ENCODE results near the gene DLG2.

The DLG2 gene

DNA sequence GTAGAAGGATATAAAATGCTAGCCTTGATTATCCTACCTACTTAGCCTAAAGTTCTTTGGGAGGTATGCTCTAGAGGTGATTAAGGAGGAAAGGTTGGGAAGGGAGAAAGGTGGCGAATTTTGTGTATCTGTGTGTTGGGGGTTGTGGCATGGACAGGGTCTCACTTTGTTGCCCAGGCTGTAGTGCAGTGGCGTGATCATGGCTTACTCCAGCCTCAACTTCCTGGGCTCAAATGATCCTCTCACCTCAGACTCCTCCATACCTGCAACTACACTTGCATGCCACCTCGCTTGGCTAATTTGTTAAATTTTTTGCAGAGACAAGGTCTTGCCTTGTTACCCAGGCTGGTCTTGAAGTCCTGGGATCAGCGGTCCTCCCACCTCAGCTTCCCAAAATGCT lies 1094.8 kb downstream of the DLG2 start:
- no peak for TF ChIP-seq SIN3A (IDR thresholded peaks at IDR 0.05; ENCODE audit: borderline replicate concordance, insufficient read depth, low read length)
- TF ChIP-seq FOXP2 (optimal IDR thresholded peaks at IDR 0.05; ENCODE audit: borderline replicate concordance, extremely low read depth, extremely low read length, insufficient read depth), result no peak
- no peak for TF ChIP-seq POLR2AphosphoS5 (IDR thresholded peaks at IDR 0.05; ENCODE audit: low read depth, low read length)
- TF ChIP-seq, protein P1, sequence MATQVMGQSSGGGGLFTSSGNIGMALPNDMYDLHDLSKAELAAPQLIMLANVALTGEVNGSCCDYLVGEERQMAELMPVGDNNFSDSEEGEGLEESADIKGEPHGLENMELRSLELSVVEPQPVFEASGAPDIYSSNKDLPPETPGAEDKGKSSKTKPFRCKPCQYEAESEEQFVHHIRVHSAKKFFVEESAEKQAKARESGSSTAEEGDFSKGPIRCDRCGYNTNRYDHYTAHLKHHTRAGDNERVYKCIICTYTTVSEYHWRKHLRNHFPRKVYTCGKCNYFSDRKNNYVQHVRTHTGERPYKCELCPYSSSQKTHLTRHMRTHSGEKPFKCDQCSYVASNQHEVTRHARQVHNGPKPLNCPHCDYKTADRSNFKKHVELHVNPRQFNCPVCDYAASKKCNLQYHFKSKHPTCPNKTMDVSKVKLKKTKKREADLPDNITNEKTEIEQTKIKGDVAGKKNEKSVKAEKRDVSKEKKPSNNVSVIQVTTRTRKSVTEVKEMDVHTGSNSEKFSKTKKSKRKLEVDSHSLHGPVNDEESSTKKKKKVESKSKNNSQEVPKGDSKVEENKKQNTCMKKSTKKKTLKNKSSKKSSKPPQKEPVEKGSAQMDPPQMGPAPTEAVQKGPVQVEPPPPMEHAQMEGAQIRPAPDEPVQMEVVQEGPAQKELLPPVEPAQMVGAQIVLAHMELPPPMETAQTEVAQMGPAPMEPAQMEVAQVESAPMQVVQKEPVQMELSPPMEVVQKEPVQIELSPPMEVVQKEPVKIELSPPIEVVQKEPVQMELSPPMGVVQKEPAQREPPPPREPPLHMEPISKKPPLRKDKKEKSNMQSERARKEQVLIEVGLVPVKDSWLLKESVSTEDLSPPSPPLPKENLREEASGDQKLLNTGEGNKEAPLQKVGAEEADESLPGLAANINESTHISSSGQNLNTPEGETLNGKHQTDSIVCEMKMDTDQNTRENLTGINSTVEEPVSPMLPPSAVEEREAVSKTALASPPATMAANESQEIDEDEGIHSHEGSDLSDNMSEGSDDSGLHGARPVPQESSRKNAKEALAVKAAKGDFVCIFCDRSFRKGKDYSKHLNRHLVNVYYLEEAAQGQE (IDR thresholded peaks at IDR 0.05; ENCODE audit: insufficient read depth in 1 of 2, low read depth in 2 of 2, low read length in 2 of 2), result no peak
- no peak for TF ChIP-seq TAF1 (IDR thresholded peaks at IDR 0.05; ENCODE audit: borderline replicate concordance, insufficient read depth, low read length)

DNA sequence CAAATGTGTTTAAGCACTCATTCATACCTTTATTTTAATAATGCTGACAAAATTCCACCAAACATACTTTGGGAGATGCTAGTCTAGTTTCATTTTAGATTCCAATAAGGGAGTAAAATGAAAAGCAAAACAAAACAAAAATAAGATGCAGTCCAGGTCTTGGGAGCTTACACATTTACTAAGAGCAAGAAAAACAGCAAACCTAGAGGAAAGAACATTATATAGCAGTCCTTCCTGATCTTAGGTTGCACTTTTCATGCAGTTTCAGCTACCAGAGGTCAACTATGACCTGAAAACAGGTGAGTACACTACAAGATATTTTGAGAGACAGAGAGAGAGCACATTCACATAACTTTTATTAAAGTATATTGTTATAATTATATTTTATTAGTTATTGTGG lies 1100.9 kb downstream of the DLG2 start:
- TF ChIP-seq TAF1 (IDR thresholded peaks at IDR 0.05; ENCODE audit: borderline replicate concordance, insufficient read depth, low read length), result no peak
- TF ChIP-seq SIN3A (IDR thresholded peaks at IDR 0.05; ENCODE audit: borderline replicate concordance, insufficient read depth, low read length), result no peak
- TF ChIP-seq, protein P1 (IDR thresholded peaks at IDR 0.05; ENCODE audit: insufficient read depth in 1 of 2, low read depth in 2 of 2, low read length in 2 of 2), result no peak
- TF ChIP-seq POLR2AphosphoS5 (IDR thresholded peaks at IDR 0.05; ENCODE audit: low read depth, low read length), result no peak
- no peak for TF ChIP-seq FOXP2 (optimal IDR thresholded peaks at IDR 0.05; ENCODE audit: borderline replicate concordance, extremely low read depth, extremely low read length, insufficient read depth)

DNA sequence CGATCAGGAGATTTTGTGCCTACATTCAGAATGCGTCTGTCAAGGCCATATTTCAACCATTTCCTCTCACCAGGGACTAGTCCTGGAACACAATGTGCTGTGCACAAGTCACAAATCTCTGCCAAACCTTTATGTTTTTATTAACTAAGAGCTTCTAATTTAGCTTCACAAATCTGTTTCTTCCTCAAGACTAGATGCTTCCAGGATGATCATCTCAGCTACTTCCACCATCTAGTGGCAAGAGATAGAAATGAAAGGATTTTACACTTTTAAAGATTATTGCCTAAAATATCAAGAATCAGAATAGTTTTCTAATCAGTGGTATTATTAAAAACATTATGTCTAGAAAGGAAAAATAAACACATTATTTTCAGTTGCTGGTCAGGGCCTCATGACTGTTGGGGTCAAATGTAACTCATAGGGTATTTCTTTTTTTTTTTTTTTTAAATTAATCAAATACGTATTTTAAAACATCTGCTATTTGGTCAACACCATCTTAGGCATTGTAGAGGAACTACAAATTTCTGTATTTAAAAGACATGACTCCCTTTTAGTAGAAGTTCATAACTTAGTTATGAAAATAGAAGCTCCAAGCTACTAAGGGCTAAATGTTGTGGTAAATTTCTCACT lies 1102.6 kb downstream of the DLG2 start:
- TF ChIP-seq POLR2AphosphoS5 (IDR thresholded peaks at IDR 0.05; ENCODE audit: low read depth, low read length), result no peak
- TF ChIP-seq FOXP2 (optimal IDR thresholded peaks at IDR 0.05; ENCODE audit: borderline replicate concordance, extremely low read depth, extremely low read length, insufficient read depth), result no peak
- TF ChIP-seq TAF1 (IDR thresholded peaks at IDR 0.05; ENCODE audit: borderline replicate concordance, insufficient read depth, low read length), result no peak
- TF ChIP-seq, protein P1 (IDR thresholded peaks at IDR 0.05; ENCODE audit: insufficient read depth in 1 of 2, low read depth in 2 of 2, low read length in 2 of 2), result no peak
- no peak for TF ChIP-seq SIN3A (IDR thresholded peaks at IDR 0.05; ENCODE audit: borderline replicate concordance, insufficient read depth, low read length)

DNA sequence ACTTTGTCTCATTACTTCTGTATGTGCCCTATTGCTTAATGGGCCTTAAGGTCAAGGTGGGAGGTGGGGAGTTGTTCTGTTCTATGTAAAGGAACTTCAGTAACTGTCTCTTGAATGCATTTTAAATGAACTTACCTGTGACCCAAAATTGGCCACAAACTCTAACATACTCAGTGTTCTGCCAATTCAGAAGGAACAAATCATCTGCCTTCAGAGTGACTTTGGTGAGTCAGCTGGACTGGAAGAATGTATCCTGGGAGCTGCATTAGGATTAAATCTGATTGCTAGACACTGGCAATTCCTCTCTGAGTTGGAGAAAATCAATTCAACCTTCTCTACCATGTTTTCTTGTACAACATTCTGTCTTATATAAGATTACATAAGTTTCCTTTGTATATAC lies 1104.8 kb downstream of the DLG2 start:
- TF ChIP-seq, protein P1 (IDR thresholded peaks at IDR 0.05; ENCODE audit: insufficient read depth in 1 of 2, low read depth in 2 of 2, low read length in 2 of 2), result no peak
- TF ChIP-seq POLR2AphosphoS5 (IDR thresholded peaks at IDR 0.05; ENCODE audit: low read depth, low read length), result no peak
- TF ChIP-seq FOXP2 (optimal IDR thresholded peaks at IDR 0.05; ENCODE audit: borderline replicate concordance, extremely low read depth, extremely low read length, insufficient read depth), result no peak
